ENCODE data around the gene LRTM2. TPM values are rescaled to one million over a fixed set of nuclear protein-coding genes. Genes with fewer than 3 reads are reported as not detected.
A peak's percentile ranks its signal among the peaks of the same experiment; 100 is the strongest.

LRTM2 gene
- total RNA-seq, 1 donor from 2014 or later = not detected

GRCh38 chr12:1797011-1797901 is 23.1 kb upstream of the LRTM2 start:
- peak overlapping the region; percentile 77 for H3K27ac ChIP-seq
- H3K4me3 ChIP-seq = peak overlapping the region; percentile 52 to 65
- peak in 1 of 2 donors; percentile 8 for TF ChIP-seq POLR2A (IDR thresholded peaks at IDR 0.05)
- TF ChIP-seq POLR2AphosphoS5 (IDR thresholded peaks at IDR 0.05; ENCODE audit: insufficient read depth in 1 of 2, low read depth in 1 of 2) = peak in 1 of 2 donors; percentile 76
- no peak for TF ChIP-seq CTCF (IDR thresholded peaks at IDR 0.05)
- no peaks in the 10 kb centered on the region for H3K27me3 ChIP-seq
- no peaks in the 10 kb centered on the region for H3K9me3 ChIP-seq
- H3K4me1 ChIP-seq = peaks cover 23% of the 10 kb centered on the region
- intact Hi-C loops (cut with DNase I) = loop anchor here (2.0 to 10.0 kb wide), 3 partner anchors 142 to 785 kb away; no protein-coding TSS in a partner anchor
- H3K36me3 ChIP-seq = no peaks in the 10 kb centered on the region
- DNase-seq (ENCODE audit: extremely low spot score in 2 of 2) = peak; percentile 84 to 85

- peaks cover 23% of the 10 kb centered on the region for H3K4me1 ChIP-seq
- H3K36me3 ChIP-seq = no peaks in the 10 kb centered on the region
- peak; percentile 85 to 86 for DNase-seq (ENCODE audit: extremely low spot score in 2 of 2)
- TF ChIP-seq POLR2A (IDR thresholded peaks at IDR 0.05) (no peak), CTCF (IDR thresholded peaks at IDR 0.05) (no peak), POLR2AphosphoS5 (IDR thresholded peaks at IDR 0.05; ENCODE audit: insufficient read depth in 1 of 2, low read depth in 1 of 2) (no peak)
- no peaks in the 10 kb centered on the region for H3K27me3 ChIP-seq
- H3K9me3 ChIP-seq = no peaks in the 10 kb centered on the region
- peak overlapping the region; percentile 77 for H3K27ac ChIP-seq
- intact Hi-C loops (cut with DNase I) = loop anchor here (2.0 to 10.0 kb wide), 3 partner anchors 141 to 784 kb away; no protein-coding TSS in a partner anchor
- H3K4me3 ChIP-seq = no peak overlapping the region
These were observed 22.2 kb upstream of the LRTM2 start for GRCh38 chr12:1797991-1798640.

GRCh38 chr12:1798641-1799020 is 21.7 kb upstream of the LRTM2 start:
- intact Hi-C loops (cut with DNase I) = loop anchor here (5.0 to 10.0 kb wide), 2 partner anchors 236 to 784 kb away; no protein-coding TSS in a partner anchor
- Histone ChIP-seq H3K36me3 (no peaks in the 10 kb centered on the region), H3K27ac (no peak overlapping the region), H3K9me3 (no peaks in the 10 kb centered on the region), H3K4me3 (no peak overlapping the region), H3K4me1 (peaks cover 23% of the 10 kb centered on the region), H3K27me3 (no peaks in the 10 kb centered on the region)
- TF ChIP-seq POLR2A (IDR thresholded peaks at IDR 0.05) = no peak
- TF ChIP-seq CTCF (IDR thresholded peaks at IDR 0.05) = no peak
- no peak for TF ChIP-seq POLR2AphosphoS5 (IDR thresholded peaks at IDR 0.05; ENCODE audit: insufficient read depth in 1 of 2, low read depth in 1 of 2)
- no peak for DNase-seq (ENCODE audit: extremely low spot score in 2 of 2)

- Histone ChIP-seq H3K36me3 (no peaks in the 10 kb centered on the region), H3K27ac (no peak overlapping the region), H3K4me1 (peaks cover 23% of the 10 kb centered on the region), H3K27me3 (no peaks in the 10 kb centered on the region), H3K9me3 (no peaks in the 10 kb centered on the region), H3K4me3 (no peak overlapping the region)
- TF ChIP-seq CTCF (IDR thresholded peaks at IDR 0.05) = no peak
- TF ChIP-seq POLR2A (IDR thresholded peaks at IDR 0.05) = no peak
- no peak for TF ChIP-seq POLR2AphosphoS5 (IDR thresholded peaks at IDR 0.05; ENCODE audit: insufficient read depth in 1 of 2, low read depth in 1 of 2)
- intact Hi-C loops (cut with DNase I) = loop anchor here (5.0 to 10.0 kb wide), 2 partner anchors 236 to 783 kb away; no protein-coding TSS in a partner anchor
- DNase-seq (ENCODE audit: extremely low spot score in 2 of 2) = no peak
These were observed 21.1 kb upstream of the LRTM2 start for GRCh38 chr12:1799051-1799881.

Measured in vagina (tissue), 2 donors.